Hepatocyte (in vitro differentiated cells): ENCODE results near the gene CNTNAP3.
"Not testable (repeated sequence)": the region's sequence is repeated elsewhere in the genome, so short reads cannot be mapped to it uniquely, and the experiment has no call there.

Experiments
- CTCF ChIP-seq: fragments of 200-600 bp; sonication (generic); IDR thresholded peaks from 2 replicates; pipeline ENCODE4 v1.5.1; 2016; ENCODE audit warnings: antibody characterized with exemption, mild to moderate bottlenecking; ENCODE audit not compliant: poor library complexity
- EZH2 ChIP-seq: fragments of 200-600 bp; sonication (generic); IDR thresholded peaks from 2 replicates; pipeline ENCODE4 v1.6.1; 2016; ENCODE audit warnings: antibody characterized with exemption, mild to moderate bottlenecking, borderline replicate concordance
- EZH2phosphoT487 ChIP-seq: fragments of 200-600 bp; sonication (generic); IDR thresholded peaks from one replicate; pipeline ENCODE4 v1.6.1; 2018; ENCODE audit warnings: antibody characterized with exemption, mild to moderate bottlenecking, low read depth, moderate library complexity; ENCODE audit not compliant: unreplicated experiment, severe bottlenecking

- not testable (repeated sequence) for TF ChIP-seq CTCF, EZH2phosphoT487, EZH2
Measured at GRCh38 chr9:39209773-39210172, 78.2 kb downstream of the CNTNAP3 start.
